HG02981 (cell line): Measurements from ENCODE around the gene WSB1.
"Not testable (repeated sequence)": the region's sequence is repeated elsewhere in the genome, so short reads cannot be mapped to it uniquely, and the experiment has no call there.

Experiments
- ATAC-seq: cut with Tn5 transposase; IDR thresholded peaks from one replicate; pipeline ENCODE4 v1.9.1; 2021; ENCODE audit warnings: mild to moderate bottlenecking, moderate library complexity; ENCODE audit not compliant: unreplicated experiment

The WSB1 gene

DNA sequence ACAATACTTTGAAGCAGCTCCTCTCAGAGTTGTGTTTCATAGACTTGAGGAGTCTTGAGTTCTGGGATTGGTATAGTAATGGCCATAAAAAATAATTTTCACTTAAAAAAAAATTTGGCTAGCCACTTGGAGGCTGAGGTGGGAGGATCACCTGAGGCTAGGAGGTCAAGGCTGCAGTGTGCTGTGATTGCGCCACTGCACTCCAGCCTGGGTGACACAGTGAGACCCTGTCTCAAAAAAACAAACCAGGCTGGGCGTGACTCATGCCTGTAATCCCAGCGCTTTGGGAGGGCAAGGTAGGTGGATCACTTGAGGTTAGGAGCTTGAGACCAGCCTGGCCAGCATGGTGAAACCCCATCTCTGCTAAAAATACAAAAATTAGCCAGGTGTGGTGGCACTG is 14.8 kb upstream of the WSB1 start:
- not testable (repeated sequence) for ATAC-seq

DNA sequence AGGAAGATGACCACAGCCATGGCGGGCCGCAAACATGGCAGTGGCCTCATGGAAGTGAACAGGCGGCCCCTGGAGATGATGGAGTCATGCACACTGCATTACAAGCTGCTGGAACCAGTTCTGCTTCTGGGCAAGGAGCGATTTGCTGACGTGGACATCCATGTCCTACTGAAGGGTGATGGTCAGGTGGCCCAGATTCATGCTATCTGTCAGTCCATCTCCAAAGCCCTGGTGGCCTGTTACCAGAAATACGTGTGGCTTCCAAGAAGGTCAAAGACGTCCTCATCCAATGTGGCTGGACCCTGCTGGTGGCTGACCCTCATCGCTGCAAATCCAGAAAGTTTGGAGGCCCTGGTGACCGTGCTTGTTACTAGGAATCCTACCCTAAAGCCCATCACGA is 13.4 kb upstream of the WSB1 start:
- no peak for ATAC-seq

GRCh38 chr17:27281438-27281837 is 12.5 kb upstream of the WSB1 start:
- no peak for ATAC-seq

GRCh38 chr17:27282054-27282551 is 11.8 kb upstream of the WSB1 start:
- ATAC-seq = no peak

DNA sequence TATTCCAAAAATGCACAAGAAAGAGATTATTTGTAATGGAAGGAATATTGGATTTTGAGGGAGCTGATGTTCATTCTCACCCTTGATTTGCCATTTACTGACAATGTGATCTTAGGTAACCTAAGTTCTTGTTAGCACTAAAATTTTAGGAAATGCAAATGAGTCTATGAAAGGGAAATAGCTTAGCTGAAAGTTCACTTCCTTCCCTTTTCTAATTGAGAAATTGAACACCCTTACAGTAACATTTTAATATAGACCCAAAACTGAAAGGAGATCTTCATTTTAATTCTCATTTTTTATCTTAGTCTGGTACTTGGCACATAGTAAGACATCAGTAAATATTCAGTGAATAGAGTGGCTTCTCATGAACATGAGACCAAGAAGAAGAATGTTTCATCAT is 10.9 kb upstream of the WSB1 start:
- ATAC-seq = no peak

GRCh38 chr17:27283751-27284150 is 10.2 kb upstream of the WSB1 start:
- ATAC-seq = no peak

DNA sequence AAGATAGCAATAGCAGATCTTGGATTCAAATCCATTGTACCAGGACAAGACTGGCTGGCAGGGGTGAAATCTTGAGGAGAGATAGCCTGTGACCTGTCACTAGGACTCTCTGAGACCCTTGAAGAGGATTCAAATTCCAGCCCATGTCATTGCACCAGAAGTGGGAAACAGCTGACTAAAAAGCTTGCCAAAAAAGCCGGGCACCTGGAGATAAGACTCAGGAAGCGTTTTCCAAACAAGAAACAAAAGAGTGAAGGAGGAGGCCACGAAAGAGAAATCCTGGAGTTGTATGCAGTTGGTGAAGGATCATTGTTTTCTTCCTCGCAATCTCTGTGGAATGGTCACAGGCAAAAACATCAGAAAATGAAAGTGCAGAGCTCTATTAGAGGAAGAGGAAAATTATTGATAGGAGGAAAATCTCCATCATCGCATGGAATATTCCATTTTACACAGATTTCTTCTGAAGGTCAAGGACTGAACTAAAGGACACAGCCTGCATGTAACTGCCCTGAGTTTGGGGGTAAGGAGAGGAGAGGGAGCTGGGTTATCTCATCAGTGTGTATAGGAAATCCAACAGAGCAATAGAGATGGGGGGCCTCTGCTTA is 9.0 kb upstream of the WSB1 start:
- ATAC-seq = no peak

DNA sequence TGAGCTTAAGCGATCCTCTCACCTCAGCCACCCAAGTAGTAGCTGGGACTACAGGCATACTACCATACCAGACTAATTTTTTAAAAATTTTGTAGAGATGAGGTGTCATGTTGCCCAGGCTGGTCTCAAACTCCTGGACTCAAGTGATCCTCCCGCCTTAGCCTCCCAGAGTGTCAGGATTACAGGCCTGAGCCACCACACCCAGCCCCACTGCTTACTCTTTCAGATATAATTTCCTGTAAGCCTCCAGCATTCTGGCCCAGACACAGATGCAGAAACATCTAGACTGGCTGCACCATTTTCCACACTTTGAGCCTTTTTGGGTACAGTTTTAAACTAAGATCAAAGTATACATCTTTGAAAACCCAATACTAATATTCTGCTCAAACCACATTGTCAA is 8.4 kb upstream of the WSB1 start:
- no peak for ATAC-seq

GRCh38 chr17:27288183-27288582 is 5.7 kb upstream of the WSB1 start:
- ATAC-seq = no peak

GRCh38 chr17:27289856-27290255 is 4.1 kb upstream of the WSB1 start:
- no peak for ATAC-seq

DNA sequence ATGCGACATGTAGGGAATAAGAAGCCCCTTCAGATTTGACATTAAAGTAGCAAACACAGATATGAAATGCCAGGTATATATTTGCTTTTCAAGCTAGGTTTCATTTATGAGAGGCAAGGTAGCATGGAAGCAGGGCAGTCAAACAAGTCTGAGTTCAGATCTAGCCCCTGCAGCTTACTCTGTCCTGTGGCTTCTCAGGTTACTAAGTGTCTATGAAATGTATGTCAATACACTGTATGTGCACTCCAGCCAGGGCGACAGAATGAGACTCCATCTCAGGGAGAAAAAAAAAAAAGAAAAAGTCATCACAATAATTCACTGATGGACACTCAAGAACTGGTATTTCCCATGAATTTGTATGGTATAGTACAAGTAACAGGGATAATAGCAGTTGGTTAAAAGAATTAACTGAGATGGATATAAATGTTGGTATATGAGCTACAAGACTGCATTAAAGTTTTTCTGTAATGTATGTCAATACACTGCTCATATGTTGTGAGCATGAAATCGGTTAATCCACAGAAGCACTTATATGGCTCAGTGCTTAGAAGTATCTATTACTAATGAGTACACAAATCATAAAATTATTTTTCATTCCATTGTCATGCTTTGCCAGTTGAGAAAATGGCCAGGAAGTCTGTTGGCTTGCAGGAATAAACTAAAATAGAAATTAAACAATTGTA is 2.9 kb upstream of the WSB1 start:
- no peak for ATAC-seq

DNA sequence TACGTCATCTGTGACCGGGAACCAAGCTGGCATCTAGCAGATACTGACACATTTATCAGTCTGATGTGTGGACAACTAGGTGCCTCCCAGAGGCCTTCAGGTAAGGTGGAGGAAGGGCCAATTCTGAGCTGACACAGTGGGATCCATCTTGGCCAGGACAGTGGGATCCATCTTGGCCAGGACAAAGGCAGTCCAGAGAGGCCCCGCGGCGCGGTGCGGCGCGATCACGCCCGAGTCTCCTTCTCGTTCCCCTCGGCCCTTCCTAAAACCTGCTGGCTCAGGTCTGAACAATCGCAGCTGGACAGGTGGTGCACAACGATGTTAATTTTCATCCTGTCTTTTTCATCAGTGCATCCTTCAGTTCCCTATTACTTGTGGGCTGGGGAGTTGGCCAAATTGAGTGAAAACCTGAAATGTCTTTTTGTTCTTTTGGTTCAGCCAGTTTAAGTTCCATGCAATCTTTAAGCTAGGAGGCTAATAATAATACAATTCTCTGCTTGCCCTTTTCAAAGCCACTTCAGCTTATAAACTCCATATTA is 486 bp upstream of the WSB1 start:
- no peak for ATAC-seq

DNA sequence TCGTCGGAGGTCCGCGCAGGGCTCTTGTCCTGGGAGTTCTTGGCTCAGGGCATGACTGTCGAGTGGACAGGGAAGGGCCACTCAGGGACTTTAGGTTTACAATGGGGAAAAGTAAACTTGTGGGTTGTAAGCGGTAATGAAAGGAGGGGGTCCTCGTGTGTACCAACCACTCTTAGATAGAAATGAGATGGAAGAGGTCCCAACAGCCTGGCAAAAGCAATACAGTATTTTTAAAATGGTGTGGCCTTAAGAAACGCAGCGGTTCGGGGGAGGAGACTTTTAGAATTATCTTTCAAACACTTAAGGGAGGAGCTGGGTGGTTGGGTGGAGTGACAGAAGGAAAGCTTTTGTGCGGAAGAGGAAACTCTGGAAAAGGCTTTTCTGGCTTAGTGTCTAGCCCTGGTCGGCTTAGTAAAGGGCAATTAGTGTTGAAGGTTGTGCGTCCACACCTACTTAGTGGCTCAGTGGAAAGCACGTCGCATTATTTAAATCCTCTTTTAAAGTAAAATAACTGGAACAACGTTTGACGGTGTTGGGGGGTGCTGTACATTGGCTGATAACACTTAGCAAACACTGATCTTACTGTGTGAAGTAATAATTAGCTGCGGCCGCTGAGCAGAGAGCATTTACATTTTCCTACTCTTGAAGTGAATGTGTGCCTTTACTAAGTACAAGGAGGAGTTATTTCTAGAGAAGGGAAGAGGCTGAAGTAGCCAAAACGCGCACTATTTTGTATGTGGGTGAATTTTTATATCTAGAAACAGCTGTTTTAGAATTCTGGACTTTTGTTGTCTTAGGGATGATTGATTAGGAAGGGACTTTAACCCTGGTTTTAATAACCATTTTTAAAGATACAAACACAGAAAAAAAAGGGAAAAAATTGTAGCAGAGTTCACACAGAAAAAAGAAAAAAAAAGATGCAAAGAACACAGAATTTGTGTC is 1.0 kb downstream of the WSB1 start:
- peak; percentile 49 for ATAC-seq

GRCh38 chr17:27295945-27296344 is 2.0 kb downstream of the WSB1 start:
- no peak for ATAC-seq

DNA sequence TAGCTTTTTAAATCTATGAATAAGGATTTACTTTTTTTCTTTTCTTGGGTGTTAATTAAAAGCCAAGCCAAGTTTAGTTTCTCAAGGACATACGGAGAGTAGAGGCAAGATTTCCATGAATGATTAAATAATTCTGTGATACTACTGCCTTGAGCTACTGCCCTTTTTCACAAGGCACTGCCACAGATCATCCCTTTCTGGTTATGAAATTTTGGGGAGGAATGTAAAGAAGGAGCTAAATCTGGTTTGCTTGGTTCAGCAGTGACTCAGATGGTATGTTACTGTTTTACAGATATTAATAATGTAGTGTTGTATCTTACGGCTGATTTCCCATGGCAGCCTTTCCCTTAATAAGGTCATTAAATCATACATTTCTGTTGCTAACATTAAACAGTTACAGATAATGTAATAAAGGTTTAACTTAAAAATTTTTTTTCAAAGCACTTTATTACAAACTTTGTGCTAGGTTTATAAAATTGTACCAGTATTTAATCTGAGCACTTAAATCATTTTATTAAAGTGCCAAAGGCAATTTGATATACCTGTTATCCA is 2.6 kb downstream of the WSB1 start:
- no peak for ATAC-seq

GRCh38 chr17:27299384-27300049 is 5.6 kb downstream of the WSB1 start:
- ATAC-seq = no peak

DNA sequence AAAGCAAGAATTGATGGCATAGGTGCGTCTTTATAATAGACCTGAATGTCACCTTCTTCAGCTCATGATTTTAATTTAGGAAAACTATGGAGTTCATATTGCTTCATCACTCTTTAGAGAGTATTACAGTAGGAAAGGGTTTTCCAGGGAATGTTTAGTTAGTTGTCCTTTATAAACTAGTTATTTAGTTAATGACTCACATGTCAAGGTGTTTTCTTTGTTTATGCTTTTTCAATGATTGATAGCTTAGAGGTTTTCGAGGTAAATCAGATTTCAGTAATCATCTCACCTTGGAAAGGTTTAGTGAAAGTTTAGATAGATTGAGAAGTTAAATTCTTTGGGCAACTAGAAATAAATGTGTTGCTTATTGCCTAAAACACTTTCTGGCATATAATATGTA is 9.8 kb downstream of the WSB1 start:
- no peak for ATAC-seq

DNA sequence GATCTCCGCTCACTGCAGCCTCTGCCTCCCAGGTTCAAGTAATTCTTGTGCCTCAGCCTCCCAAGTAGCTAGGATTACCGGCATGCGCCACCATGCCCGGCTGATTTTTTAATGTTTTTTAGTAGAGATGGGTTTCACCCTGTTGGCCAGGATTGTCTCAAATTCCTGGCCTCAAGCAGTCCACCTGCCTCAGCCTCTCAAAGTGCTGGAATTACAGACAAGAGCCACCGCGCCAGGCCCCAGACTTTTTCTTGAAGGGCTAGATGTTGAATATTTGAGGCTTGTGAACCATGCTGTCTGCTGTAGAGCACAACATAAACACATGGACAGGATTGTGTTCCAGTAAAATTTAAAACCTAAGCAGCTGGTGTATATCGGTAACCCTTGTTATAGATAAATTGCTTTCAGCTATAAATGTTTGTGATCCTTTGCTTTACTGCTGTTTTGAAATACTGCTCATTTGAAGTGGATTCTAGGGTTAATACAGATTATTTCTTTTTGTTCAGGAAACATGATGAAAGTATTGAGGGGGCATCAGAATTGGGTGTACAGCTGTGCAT is 12.4 kb downstream of the WSB1 start:
- ATAC-seq = no peak

DNA sequence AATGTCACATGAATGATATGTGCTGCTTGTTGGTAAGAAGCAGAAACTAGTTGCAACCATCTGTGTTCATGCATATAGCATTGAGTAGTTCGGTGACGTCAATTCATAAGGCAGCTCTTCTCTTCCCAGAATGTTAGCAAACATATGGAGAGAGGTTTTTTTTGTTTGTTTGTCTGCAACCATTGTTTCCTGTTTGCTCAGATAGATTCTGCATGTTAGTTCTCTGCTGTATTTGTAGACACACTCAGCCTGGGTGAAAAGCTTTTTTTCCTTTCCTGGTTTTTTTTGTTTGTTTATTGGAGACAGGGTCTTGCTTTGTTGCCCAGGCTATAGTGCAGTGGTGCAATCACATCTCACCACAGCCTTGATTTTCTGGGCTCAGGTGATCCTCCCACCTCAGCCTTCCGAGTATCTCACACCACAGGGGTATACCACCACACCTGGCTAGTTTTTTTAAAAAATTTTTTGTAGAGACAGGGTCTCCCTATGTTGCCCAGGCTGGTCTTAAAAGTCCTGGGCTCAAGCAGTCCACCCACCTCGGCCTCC is 16.7 kb downstream of the WSB1 start:
- ATAC-seq = no peak

DNA sequence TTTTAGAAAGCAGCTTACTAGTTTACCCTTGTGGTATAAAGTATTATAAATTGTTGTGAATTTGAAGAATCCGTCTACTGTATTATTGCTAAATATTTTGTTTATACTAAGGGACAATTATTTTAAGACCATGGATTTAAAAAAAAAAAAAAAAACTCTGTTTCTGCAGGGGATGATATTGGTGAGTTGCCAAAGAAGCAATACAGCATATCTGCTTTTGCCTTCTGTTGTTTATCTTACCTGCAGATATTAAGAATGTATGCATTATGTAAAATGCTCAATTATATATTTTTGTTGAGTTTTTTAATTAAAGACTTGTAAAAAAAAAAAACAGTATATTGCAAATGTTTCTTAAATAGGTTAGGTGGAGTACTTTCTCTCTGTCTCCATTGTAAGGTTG is 19.4 kb downstream of the WSB1 start:
- ATAC-seq = no peak
